HUES6 (cell line): ENCODE measurements around the gene EML5.

Experiments used
- H3K27ac ChIP-seq: 2 replicates; pipeline ENCODE4 v1.7.0; 2013; ENCODE audit warnings: low read depth, mild to moderate bottlenecking, low read length, inconsistent platforms
- H3K27me3 ChIP-seq: 2 replicates; pipeline ENCODE4 v1.6.1; 2013; ENCODE audit warnings: low read length; ENCODE audit not compliant: control insufficient read depth, insufficient read depth
- H3K36me3 ChIP-seq: 2 replicates; pipeline ENCODE4 v1.6.1; 2013; ENCODE audit warnings: low read length; ENCODE audit not compliant: control insufficient read depth, insufficient read depth
- H3K4me1 ChIP-seq: 2 replicates; pipeline ENCODE4 v1.6.1; 2013; ENCODE audit warnings: low read length; ENCODE audit not compliant: control insufficient read depth, insufficient read depth
- H3K4me3 ChIP-seq: 2 replicates; pipeline ENCODE4 v1.5.1; 2013; ENCODE audit warnings: low read depth, low read length
- H3K9ac ChIP-seq: one replicate; pipeline ENCODE4 v1.6.1; 2013; ENCODE audit warnings: mild to moderate bottlenecking, low read length
- H3K9me3 ChIP-seq: 2 replicates; pipeline ENCODE4 v1.6.1; 2013; ENCODE audit warnings: low read depth, low read length; ENCODE audit not compliant: control insufficient read depth, insufficient read depth

EML5 gene

DNA sequence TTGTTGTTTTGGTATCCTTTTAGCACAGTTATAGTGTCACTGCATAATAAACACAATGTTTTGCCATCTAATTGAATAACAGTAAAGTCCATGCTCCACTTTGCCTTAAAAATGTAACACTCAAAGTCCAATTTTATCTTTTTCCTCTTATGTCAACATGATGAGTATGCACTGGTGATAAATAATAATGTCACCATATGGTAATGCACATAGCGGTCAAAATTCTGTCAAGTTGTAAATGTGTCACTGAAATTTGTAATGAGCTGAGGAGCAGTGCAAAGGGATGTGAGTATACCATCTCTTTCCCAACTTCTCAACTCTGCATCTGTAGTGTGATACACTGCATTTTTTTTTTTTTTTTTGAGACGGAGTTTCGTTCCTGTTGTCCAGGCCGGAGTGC is 65.7 kb downstream of the EML5 start:
- Histone ChIP-seq H3K4me3 (no peak overlapping the region), H3K9me3 (no peaks in the 10 kb centered on the region), H3K9ac (no peak overlapping the region), H3K36me3 (no peaks in the 10 kb centered on the region), H3K4me1 (no peaks in the 10 kb centered on the region), H3K27me3 (no peaks in the 10 kb centered on the region), H3K27ac (no peak overlapping the region)

DNA sequence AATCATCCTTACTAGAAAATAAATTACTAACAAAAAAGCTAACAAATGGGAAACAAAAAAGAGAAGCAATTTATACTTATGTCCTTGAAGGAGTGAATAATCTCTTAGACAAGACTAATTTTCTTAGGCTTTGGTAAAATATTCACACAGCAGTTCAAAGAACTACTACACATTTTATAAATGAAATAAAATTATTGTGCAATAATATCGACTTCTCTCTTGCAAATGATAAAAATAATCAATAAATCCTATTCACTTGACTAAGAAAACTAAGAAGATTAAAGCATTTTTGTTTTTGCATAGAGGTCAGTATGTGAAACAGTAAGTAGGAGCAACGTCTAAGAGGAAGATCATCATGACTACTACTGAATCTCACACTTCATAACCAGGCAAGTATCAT is 82.0 kb downstream of the EML5 start:
- Histone ChIP-seq H3K27ac (no peak overlapping the region), H3K9ac (no peak overlapping the region), H3K36me3 (no peaks in the 10 kb centered on the region), H3K4me1 (no peaks in the 10 kb centered on the region), H3K27me3 (no peaks in the 10 kb centered on the region), H3K9me3 (no peaks in the 10 kb centered on the region), H3K4me3 (no peak overlapping the region)

DNA sequence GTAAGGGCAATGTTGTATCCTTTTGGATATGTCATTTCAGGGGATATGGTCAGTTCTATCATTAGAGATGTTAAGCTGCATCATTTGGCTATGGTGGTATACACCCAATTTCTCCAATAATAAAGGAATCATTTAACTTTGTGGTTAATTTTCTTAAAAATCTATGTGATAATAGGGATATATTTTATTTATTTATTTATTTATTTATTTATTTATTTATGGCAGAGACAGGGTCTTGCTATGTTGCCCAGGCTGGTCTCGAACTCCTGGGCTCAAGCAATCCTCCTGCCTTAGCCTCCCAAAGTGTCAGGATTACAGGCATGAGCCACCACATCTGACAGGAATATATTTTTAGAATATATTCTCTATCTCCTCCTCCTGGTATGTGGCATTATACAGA is 85.7 kb downstream of the EML5 start:
- no peaks in the 10 kb centered on the region for H3K27me3 ChIP-seq
- no peaks in the 10 kb centered on the region for H3K9me3 ChIP-seq
- H3K27ac ChIP-seq: no peak overlapping the region
- H3K4me1 ChIP-seq: no peaks in the 10 kb centered on the region
- H3K9ac ChIP-seq: no peak overlapping the region
- no peaks in the 10 kb centered on the region for H3K36me3 ChIP-seq
- H3K4me3 ChIP-seq: no peak overlapping the region

DNA sequence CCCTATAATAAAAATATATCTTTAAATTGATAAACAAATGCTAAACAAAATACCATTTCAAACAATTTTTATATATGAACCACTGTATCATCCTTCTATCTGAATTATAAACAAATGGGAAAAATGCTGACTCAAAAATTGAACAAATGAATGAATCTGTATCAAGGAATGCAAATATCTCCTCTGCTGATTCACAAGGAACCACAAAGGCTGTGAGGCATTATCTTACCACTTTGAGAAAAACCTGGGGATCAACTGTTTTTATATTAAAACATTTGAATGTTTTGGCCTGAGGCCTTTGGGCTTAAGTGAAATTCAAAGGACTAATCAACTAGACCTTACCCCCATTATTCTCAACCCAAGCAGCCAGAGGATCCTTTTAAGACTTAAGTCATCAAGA is 86.3 kb downstream of the EML5 start:
- H3K4me1 ChIP-seq: no peaks in the 10 kb centered on the region
- H3K9me3 ChIP-seq: no peaks in the 10 kb centered on the region
- H3K36me3 ChIP-seq: no peaks in the 10 kb centered on the region
- no peaks in the 10 kb centered on the region for H3K27me3 ChIP-seq
- H3K27ac ChIP-seq: no peak overlapping the region
- H3K9ac ChIP-seq: no peak overlapping the region
- no peak overlapping the region for H3K4me3 ChIP-seq

DNA sequence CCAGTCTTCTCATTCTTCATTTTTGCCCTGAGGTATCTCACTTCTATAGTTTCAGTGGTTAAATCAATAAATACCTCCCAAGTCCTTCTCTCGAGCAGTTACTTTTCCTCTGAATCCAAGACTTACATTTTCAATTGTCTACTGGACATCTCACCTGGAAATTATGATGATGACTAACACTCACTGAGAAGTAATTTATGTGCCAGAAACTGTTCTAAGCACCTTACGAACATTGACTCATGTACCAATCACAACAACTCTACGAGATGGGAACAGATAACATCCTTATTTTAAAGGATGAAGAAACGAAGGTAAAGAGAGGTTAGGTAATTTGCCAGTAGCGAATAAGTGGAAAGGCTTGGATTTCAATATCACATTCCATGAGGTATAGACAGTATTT is 94.1 kb downstream of the EML5 start:
- Histone ChIP-seq H3K4me3 (no peak overlapping the region), H3K27me3 (no peaks in the 10 kb centered on the region), H3K9me3 (no peaks in the 10 kb centered on the region), H3K4me1 (no peaks in the 10 kb centered on the region), H3K9ac (no peak overlapping the region), H3K36me3 (no peaks in the 10 kb centered on the region), H3K27ac (no peak overlapping the region)

DNA sequence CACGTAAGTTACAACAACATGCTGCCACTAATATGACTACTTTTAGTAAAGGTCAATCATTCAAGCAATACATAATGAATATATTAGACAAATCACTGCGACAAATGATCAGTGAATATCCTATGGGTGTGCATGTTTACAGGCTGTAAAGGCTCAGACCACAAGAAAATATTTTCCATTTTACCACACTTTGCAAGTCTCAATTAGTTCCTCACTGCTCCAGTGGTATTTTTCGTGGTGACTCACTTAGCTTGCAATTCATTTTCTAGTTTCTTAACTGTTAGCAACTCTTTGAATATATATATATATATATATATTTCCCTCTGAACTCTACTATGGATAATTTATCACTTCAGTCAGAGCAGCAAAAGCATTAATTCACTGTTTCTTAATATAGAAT is 96.9 kb downstream of the EML5 start:
- Histone ChIP-seq H3K36me3 (no peaks in the 10 kb centered on the region), H3K4me1 (no peaks in the 10 kb centered on the region), H3K9ac (no peak overlapping the region), H3K27me3 (no peaks in the 10 kb centered on the region), H3K9me3 (no peaks in the 10 kb centered on the region), H3K27ac (no peak overlapping the region), H3K4me3 (no peak overlapping the region)

DNA sequence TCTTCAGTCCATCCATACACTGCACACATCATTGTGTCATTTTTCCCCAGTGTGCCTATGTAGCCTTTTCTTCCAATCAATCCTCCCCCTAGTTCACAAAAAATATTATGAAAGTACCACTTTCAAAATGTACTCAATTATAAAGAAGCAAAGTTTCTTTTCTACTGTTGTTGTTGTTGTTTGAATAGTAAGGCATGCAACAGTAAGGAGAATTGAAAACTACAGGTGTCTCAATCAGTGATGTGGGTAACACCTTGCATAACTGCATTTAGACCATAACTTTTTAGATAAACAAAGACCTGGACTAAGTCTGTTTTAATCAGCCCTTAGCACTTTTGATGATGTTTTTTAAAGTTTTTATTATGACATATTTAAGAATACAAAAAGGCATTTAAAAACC is 104.4 kb downstream of the EML5 start:
- Histone ChIP-seq H3K27me3 (no peaks in the 10 kb centered on the region), H3K4me1 (no peaks in the 10 kb centered on the region), H3K4me3 (no peak overlapping the region), H3K9ac (no peak overlapping the region), H3K27ac (no peak overlapping the region), H3K9me3 (no peaks in the 10 kb centered on the region), H3K36me3 (no peaks in the 10 kb centered on the region)

DNA sequence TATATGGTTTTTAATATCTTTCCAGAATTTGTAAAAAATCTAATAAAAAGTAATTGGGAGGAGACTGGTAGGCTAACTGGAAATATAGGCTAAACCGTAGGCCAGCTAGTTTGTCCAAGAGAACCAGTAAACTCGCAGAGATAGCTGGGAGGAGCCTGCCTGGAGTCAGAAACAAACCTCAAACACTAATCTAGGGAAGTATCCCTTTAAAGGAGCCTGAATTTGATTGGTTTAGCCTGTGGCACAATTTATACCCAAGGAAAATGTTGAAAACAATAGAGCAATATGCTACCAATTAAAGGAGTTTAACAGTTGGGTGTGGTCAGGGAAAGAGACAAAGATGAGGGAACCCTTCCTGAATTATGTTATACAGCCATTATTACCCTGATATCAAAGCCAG is 109.6 kb downstream of the EML5 start:
- Histone ChIP-seq H3K27ac (no peak overlapping the region), H3K36me3 (no peaks in the 10 kb centered on the region), H3K9ac (no peak overlapping the region)

DNA sequence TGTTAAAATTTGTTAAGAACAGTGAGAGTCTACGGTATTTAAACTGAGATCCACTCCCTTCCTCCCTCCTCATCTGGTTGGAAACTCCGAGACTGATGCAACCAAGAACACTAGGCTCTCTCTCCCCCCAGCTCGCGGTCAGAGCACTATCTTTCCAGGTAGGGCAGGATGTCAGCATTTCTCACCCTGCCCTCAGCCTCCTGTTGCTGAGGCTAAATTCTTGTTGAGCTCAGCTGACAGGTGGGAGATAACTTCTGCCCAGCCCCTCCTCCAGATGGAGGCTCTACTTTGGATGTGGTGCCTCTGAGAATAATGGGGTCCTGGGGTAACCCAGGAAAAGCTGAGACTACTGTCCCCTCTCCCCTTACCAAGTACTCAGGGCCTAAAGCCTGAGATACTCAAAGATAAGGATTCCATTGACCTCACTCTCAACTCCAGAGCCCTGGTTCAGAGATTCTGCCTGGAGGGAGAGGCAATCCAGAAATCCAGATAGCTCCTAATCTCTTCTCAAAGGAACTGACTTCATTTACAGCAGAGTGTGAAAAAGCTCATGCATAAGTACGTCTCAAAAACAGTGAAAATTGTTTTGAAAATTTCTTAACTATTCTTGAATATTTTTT is 110.1 kb downstream of the EML5 start:
- Histone ChIP-seq H3K27me3 (no peaks in the 10 kb centered on the region), H3K4me3 (no peak overlapping the region), H3K9ac (peak overlapping the region; percentile 4), H3K36me3 (no peaks in the 10 kb centered on the region), H3K9me3 (no peaks in the 10 kb centered on the region), H3K27ac (peak overlapping the region; percentile 18; the same call in 1 of the 2 replicates), H3K4me1 (peaks cover 9% of the 10 kb centered on the region)

More for the DNA sequence above, 109.6 kb downstream of the EML5 start:
- H3K4me1 ChIP-seq: peaks cover 9% of the 10 kb centered on the region
- no peaks in the 10 kb centered on the region for H3K9me3 ChIP-seq
- no peak overlapping the region for H3K4me3 ChIP-seq
- no peaks in the 10 kb centered on the region for H3K27me3 ChIP-seq

DNA sequence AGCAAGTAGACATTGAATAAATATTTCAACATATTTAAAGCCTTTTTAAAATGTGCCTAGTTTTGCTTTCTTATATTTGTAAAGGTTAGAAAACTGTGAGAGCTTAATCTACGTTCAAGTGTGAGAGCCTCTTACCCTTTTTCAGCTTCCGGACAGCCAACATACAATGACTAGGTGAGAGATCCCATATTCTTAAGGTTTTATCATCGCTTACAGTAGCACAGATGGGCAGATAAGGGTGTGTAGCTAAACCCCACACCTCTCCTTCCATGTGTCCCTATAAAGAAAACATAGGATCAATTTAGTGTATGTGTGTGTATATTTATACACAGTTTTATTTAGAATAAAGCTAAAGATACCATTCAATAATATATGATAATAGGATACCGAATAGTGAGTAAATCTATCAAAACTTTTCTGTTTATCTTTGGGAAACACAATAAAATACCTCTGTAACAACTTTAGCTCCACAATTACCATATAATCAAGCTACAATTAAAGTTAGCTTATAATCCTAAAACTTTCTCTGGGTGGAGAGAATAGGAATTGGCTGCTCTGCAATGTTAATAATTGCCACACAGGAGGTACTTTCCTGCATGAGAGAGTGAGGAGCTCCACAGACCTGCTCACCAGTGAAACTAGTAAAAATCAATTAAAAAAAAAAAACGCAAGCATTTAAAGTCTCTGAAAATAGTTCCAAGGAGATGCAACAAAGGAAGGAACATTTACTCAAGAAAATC is 110.8 kb downstream of the EML5 start:
- Histone ChIP-seq H3K27ac (peak overlapping the region; percentile 18; the same call in 1 of the 2 replicates), H3K4me1 (peaks cover 9% of the 10 kb centered on the region), H3K4me3 (no peak overlapping the region), H3K36me3 (no peaks in the 10 kb centered on the region), H3K9me3 (no peaks in the 10 kb centered on the region), H3K9ac (peak overlapping the region; percentile 4), H3K27me3 (no peaks in the 10 kb centered on the region)

DNA sequence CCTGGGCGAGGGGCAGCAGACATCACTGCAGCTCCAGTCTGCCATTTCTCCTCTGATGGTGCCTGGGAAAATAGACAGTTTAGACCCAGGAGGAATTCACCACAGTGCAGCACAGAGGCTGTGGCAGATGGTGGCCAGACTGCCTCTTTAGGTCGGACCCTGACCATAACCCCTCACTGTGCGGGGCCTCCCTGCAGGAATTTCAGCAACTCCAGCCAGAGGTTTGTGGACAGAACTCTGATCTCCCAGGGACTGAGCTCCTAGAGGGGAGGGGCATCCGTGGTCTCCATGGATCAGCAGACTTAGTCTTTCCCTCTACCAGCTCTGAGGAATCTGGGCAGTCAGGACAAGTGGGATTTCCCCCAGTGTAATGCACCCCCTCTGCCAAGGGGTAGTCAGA is 123.4 kb downstream of the EML5 start:
- Histone ChIP-seq H3K27me3 (no peaks in the 10 kb centered on the region), H3K36me3 (no peaks in the 10 kb centered on the region), H3K9ac (no peak overlapping the region), H3K9me3 (no peaks in the 10 kb centered on the region), H3K4me3 (no peak overlapping the region), H3K27ac (no peak overlapping the region), H3K4me1 (no peaks in the 10 kb centered on the region; the same call in 1 of the 2 replicates)
